Stimulated activated CD4-positive, alpha-beta T cell treated with anti-CD3 and anti-CD28 coated beads, TNF-alpha, amount 100 ng/mL, for 1 hour (primary cell): ENCODE measurements around the gene PRDM16.
A peak's percentile ranks its signal among the peaks of the same experiment; 100 is the strongest.

ENCODE experiments used
- DNase-seq, 3 donors: peaks; one replicate each; pipeline ENCODE4 v3.0.0-alpha.2; 2020; ENCODE audit warnings: low read depth in 3 of 3, low spot score in 1 of 3

PRDM16 gene

DNA sequence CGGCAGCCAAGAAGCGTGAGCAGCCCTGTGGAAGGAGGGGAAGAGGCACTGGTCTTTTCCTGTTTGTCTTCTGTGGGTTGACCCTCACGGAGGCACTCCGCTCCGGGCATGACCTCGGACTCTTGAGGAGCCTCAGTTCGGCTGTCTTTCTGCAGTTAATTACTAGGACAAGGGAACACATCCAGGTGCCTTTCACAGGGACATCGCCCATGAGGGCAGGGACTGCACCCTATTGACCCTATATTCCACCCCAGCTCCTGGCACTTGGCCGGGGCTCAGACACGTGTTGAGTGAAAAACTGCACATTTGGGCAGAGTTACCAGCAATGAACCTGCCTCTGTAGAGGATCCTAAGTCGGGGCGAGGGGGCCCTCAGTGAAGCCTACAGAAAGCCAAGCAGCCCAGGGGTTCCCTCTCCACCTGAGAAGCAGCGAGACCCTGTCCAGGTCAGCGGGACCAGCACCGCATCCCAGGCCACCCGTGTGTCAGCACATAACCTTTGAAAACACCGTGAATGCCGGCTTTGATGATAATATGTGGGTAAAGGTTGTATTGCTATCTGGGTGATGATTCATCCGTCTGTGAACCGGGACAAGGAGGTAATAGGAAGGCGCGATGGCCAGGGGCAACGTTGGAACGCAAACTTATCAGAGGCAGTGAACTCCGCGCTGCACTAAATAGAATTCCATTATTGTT is 224.0 kb downstream of the PRDM16 start:
- no peak for DNase-seq

DNA sequence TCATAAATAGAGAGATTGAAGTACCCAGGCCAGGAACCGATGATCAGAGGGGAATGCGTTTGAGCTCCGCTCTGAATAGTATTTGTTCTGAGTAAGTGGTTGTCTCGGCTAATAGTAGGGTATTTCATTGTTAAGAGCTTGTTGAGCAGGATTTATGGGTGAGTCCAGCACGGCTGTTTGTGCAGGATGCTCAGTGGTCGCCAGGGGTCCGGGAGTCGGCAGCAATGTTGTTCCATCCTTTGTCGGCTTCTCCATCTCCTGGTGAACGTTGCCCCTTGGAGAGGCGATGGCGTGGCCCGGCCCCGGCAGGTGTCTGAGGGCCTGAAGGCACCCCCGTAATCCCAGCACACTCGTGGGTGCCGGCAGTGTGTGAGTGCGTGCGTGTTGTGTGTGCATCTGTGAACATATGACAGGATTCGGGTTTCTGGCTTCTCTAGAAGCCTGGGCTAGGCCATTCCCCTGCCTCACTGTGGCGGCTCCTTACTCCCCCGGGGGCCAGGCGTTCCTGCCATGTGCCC is 224.6 kb downstream of the PRDM16 start:
- no peak for DNase-seq

DNA sequence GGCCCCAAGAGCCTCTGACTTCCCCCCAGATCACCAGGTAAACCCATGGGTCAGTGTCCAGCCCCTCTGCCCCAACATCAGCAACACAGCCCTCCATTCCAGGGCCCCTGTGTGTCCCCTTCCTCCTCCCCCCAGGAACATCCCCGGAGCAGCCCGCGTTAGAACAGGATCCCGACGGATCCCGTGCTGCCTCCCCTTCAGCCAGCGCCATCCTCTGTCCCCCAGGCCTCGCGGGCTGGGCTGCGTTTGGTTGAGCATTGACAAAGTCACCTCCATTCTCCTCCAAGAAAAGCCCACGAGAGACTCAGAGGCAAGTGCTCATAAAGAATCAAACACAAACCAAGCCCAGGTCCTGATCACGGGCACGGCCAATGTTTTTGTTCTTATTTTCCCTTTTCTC is 225.4 kb downstream of the PRDM16 start:
- DNase-seq = no peak

DNA sequence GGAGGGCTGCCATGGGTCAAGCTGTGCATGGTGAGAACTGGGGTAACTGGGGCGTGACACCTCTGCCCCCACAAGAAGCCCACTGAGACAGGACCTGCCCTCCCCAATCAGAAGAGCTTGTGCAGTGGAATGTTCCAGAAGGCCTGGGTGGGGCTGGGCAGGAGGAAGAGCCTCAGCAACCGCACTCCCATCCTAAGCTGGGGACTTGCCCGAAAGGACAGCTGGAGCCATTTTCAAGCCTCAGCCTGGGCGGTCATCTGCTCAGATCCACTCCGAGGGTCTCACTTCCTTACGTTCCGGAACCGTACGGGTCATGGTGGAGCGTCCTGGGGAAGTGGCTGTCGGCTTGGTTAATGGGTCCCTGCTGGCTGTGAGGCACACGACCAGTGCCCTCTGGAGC is 226.8 kb downstream of the PRDM16 start:
- no peak for DNase-seq

DNA sequence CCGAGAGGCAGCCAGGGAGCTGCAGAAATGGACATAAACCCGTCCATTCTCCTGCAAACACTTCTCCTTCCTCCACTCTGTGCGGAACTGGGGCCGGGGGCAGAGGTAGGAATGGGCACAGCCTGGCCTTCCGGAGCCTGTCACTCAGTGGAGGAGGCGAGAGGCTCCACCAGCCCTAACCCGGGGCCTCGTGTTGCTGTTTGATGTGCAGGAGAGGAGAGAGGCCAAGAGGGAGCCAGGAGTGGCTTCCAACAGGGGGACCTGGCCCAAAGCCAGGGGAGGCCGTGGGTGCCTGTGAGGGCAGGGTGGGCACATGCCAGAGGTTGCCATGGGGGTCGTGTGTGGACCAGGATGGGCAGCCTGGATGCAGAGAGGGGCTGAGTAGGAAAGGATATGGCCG is 227.3 kb downstream of the PRDM16 start:
- DNase-seq = no peak

DNA sequence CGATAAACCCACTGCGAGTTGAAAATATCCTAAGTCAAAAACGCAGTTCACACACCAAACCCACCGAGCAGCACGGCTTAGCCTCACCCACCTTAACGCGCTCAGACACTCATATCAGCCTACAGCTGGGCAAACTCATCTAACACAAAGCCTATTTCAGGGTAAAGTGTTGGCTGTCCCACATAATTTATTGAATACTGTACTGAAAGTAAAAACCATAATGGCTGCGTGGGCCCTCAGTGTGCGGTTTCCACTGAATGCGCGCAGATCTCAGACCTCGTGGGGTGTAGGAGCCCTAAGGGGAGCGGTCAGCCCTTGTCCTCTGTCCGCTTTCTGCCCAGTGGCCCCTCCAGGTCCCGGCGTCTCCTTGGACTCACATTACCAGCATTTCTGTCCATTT is 227.8 kb downstream of the PRDM16 start:
- no peak for DNase-seq

DNA sequence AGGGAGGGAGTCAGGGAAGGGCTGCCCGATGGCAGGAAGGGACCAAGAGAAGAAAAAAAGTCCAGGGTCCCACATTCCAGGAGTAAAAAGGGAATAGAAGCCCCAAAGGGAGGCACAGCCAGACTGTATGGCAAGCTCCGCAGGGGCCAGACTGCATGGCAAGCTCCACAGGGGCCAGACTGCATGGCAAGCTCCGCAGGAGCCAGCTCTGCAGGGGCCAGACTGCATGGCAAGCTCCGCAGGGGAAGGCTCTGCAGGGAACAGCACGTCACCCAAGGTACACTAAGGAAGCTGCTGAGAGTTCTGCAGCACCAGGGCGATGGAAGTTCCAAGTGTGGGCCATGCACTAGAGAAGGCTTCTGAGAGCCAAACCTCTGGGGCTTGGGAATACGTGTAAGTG is 228.8 kb downstream of the PRDM16 start:
- no peak for DNase-seq

DNA sequence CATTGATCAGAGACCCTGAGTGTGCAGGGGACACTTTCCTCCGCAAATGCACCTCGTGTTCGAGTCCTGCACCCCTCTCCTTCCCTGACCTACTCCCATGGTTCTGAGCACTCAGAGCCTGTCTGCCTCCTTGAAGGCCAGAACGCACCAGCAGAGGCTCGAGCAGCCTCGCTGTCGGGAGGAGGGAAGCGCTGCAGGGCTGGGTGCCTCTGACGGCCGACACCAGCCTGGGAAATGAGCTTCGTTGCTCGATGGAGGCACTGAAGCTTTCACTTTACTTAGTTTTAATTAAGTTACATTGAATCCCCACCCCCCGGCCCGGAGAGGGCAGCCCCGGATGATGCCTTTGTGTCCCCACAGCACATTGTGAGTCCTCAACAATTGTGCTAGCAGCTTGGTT is 229.2 kb downstream of the PRDM16 start:
- no peak for DNase-seq

DNA sequence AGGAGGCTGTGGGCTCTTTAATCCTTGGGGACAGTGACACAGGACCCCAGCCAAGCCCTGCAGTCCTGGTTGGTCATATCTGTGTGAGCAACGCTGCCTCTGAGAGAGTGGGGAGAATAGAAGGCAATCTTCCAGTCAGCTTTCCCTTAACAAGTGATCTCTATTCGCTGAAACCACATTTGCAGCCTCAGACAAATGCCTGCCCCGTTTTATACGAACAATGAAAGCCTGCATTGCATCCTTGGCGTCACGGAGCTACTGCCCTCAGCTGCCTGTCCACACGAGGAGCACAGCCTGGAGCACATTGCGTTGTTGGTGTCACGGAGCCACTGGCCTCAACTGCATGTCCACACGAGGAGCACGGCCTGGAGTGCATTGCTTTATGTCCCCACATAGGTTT is 235.2 kb downstream of the PRDM16 start:
- DNase-seq = no peak

DNA sequence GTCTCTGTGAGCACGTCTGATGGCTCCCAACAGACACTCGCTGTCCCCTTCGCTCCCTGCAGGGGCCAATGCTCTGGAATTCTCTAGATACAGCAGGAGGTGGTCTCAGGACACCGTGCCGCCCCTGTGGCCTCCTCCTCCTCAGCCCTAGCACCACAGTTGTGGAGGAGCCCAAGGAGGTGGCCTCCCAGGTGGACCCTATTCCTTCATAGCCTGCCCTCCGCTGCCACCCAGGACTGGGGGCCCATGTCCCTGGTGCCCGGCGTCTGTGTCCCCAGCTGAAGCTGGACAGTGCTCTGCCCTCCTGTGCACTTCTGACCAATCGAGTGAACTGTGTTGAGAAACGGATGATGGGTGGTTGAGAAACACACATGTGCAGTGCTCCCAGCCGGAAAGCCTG is 235.7 kb downstream of the PRDM16 start:
- no peak for DNase-seq

DNA sequence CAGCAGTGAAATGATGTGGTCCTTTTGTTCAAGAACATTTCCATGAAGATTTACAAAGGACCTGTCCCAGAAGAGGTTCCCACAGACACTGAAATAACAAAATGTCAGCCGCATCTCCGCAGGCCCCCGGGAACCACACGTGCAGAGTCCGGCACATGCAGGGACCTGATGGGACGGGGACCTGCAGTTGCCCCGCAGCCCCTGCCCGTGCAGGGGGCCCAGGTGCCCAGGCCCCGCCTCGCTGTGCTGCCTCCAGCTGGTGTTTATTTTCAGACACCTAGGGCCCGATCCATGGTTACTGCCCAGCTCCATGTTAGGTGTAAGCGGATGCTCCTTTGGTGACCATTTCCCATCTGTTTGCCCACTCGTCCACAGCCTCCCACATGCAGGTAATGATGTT is 236.2 kb downstream of the PRDM16 start:
- no peak for DNase-seq

DNA sequence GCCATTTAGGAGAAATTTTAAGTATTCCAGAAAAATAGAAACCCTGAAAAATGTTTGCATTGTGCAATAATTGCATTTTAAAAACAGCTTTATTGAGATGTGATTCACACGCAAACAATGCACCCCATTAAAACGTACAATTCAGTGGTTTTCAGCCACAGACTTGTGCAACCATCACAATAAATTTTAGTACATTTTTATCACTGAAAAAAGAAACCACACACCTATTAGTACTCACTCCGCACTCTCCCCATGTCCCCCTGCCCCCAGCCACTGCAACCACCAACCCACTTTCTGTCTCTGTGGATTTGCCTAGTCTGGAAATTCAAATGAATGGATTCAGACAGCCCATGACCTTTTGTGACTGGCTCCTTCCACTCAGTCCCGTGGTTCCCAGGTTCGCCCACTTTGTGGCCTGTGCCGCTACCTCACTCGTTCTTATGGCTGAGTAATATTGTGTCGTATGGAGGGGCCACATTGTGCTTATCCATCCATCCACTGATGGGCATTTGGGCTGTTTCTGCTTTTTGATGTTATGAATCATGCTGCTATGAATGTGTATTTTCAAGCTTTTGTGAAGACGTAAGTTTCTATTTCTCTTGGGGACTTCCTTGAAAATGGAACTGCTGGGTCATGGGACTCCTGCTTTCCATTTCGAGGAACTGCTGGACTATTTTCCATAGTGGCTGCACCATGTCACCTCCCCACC is 237.7 kb downstream of the PRDM16 start:
- DNase-seq = no peak

DNA sequence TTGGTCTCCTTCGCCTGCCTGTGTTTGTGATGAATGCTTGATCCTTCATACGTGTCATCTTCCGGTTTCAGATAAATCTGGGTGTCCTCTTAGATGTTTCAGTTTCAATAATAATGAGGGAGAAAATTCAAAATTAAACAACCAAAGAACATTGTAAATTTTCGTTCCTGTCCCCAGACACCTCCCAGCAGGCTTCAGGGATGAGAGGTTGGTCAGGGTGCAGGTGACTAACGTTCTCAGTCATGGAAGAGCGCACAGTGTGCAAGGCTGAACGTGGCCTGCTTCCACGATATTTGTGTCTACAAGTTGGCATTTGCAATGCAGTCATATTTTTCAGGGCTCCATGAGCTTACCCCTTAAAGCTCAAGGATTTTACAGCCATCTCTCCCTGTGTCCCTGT is 238.4 kb downstream of the PRDM16 start:
- DNase-seq = no peak

DNA sequence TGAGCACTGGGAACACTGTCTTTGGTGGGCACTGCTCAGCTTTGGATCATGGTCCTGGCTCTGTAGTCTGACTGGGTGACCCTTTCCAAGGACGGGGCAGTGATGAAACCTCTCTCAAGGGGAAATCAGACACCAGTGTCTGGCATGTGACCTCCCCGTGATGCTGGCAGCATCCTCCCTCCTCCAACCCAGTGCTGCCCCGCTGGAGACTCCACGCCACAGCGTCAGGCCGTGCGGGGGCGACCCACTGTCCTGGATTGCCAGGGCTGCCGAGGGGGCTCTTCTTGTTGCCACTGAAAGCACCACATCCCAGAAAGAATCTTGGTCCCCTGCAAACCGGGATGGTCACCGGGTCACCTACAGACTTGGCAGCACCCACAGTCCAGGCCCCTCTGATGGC is 239.1 kb downstream of the PRDM16 start:
- no peak for DNase-seq

DNA sequence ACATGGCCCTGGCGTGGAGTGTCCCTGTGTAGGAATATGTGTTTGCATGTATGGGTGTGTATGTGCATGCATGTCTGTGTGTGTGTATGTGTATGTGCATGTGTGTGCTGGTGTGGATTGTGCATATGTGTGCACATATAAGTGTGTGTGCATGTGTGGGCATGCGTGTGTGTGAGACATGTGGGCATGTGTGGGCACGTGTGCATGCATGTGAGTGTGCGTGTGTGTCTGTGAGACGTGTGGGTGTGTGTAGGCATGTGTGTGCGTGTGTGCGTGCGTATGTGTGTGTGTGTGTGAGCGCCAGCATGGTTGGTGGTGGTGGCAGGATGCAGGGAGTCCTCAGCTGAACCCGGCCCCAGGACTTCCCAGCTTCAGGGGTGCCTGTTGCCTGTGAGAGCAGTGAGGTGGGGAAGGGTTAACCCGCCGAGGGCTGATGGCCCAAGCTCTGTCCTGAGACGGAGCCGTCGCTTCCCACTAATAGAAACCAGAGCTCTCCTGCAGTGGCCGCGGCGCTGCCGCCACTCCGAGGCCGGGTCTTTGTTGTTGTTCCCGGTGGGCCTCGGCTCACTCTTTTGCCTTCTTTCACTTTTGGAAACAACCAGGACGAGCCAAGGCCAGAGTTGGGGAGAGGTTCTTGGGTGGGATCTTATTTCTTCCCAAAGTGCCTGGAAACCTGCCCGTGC is 241.9 kb downstream of the PRDM16 start:
- no peak for DNase-seq

DNA sequence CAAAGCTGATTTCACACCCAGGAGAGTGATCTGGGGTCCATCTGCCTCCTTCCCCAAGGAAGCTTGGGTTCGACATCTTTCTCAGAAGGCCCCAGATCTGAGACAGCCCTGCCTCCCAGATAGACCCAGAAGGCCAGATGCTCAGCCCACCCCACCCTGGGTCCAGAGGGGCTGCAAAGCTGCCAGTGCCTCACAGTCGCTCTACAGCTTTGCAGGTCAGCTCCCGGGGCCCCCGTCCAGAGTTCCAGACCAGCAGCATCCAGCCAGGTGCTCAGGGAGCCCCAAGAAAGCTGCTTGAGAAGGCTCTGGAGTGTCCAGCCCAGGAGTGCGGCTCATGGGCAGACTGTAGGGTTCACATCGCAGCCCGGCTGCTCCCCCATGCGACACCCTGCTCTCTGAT is 242.7 kb downstream of the PRDM16 start:
- DNase-seq = no peak

DNA sequence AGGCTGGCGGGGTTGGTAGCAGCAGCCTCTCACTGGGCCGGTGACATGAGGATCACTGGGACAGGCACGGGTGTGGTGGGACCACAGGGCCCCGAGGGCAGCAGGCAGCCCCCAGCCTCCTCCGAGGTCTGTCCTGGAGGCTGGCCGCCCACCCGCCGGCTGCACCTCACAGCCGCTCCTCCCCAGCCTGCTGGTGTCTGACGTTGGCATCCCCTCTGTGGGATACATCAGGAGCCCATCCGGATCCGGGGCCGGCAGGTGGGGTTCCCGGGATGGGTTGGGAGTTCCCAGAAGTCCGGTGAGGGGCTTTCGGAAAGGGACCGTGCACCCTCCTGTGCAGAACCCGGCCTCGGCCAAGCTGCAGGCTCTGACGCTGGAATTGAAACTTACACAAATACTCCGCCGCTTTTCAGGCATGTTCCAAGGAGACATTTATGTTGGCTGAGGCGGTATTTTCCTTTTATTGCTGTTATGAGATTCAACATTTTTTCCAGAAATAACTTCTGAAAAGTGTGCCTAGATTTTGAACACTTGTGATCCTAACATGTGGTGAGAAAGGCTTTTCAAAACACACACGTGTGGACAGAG is 243.4 kb downstream of the PRDM16 start:
- DNase-seq = no peak

DNA sequence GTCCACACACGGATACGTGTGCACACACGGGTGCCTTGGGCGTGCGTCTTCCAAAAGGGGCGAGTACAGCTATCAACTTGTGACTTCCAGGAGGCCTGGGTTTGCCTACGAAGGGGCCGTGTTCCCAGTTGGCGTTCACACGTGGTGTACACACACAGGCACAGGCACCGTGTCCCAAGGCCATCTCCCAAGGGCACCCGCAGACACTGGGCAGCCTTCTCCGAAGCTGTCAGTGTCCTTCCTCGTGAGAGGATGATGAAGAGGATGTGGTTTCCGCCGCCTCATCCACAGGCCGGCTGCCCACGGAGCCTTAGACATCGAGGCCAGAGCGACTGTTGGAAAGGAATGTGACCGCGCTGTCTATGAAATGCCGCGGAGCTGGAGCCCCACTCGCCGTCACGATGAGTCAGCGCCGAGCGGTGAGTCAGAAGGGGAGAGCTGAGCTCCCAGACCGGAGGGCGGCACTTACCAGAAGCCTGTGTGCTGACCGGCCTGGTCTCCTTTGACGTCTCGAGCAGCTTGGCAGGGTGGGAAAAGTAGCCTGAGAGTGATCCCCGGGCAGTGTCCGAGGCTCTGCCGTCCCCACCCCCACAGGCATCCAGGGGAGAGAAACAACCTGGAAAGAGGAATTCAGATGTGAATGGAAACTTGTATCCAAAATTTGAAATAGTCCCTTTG is 244.0 kb downstream of the PRDM16 start:
- DNase-seq = peak in 1 of 3 donors; percentile 41

DNA sequence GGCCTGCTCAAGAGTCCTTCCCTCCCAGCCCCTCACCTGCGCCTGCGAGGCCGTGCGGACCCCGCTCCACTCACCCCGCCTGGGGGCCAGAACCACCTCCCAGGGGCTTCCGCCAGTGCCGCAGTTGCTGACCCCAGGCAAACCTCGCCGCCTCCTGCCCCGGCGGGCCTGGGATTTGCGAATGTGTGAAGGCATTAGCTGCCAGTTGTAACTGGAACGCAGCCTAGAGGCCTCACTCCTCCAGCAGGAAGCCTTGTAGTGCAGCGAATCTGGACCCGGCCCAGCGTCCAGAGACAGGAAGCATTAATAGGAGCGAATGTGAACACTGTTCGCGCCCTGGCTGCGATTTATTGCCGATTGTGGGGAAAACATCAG is 244.6 kb downstream of the PRDM16 start:
- no peak for DNase-seq

DNA sequence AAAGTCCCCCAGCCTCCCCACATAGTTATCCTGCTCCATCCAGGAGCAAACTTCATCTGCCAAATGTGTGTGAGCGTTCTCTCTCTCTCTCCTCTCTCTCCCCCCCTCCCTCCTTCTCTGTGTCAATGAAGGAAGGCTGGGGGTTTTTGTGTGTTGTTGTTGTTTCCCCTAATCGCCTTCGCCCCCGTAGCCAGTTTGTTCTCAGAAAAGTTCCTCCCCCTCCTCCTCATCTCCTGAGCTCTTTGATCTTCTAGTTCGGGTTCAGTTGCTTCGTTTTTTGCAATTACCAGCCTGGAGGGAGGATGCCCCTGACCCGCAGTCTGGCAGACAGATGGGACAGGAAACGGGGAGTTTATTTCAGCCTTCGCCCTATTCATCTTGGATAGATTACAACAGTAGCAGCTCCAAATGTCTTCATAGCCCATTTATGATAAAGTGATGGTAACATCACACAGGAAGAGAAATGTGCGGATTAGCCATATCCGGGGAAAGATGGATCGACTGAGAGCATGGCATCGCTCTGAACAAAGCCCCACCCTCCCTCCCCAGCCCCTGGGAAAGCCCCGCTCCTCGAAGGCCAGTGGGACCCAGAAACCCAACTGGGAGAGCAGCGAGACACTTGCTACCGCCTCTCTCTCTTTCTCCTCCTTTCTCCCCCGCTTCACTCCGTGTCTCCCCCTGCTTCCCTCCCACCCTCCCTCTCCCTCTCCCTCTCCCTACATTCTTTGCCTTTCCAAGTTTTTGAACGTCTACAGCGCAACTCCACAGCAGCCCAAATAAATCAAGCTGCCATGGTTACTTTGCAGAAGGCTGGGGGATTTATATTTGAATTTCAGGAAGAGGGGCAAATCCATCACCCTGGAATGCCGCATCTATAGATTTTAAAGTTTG is 245.7 kb downstream of the PRDM16 start:
- no peak for DNase-seq
